IMR-90 (cell line): Measurements from ENCODE around the gene IRS2. TPM values are rescaled to one million over a fixed set of nuclear protein-coding genes. Genes with fewer than 3 reads are reported as not detected.

Experiments
- ATAC-seq: fragments of 200-7000 bp; cut with Tn5 transposase; 2 replicates; pipeline ENCODE4 v1.9.1; 2020; ENCODE audit warnings: low read depth, mild to moderate bottlenecking, moderate library complexity
- BruUV-seq: library from RNA; stranded (reverse); fragments of 400-500 nt; replicated peaks from 2 replicates; lab custom pipeline; 2021; lab: Mats Ljungman, UMichigan
- CTCF ChIA-PET: fragments of 300-600 bp; formaldehyde crosslinking; extraction: SDS; loops from one replicate; lab custom pipeline; 2021; ENCODE audit warnings: antibody characterized with exemption; lab: Yijun Ruan, JAX
- POLR2A ChIA-PET: fragments of 300-600 bp; sonication (Branson Sonifier 250); formaldehyde crosslinking; loops from one replicate; lab custom pipeline; 2022; ENCODE audit warnings: antibody characterized with exemption; ENCODE audit not compliant: unreplicated experiment; lab: Charles Lee
- DNase-seq: peaks from one replicate; pipeline ENCODE4 v3.0.0; 2013
- H2AFZ ChIP-seq: replicated peaks from 2 replicates; pipeline ENCODE3; 2013; ENCODE audit warnings: low read length, mild to moderate bottlenecking; ENCODE audit not compliant: poor library complexity
- H2AK5ac ChIP-seq: 2 replicates; pipeline ENCODE4 v1.6.1; 2013; ENCODE audit warnings: low read depth, low read length, inconsistent platforms
- H2AK9ac ChIP-seq: replicated peaks from 2 replicates; pipeline ENCODE3; 2013; ENCODE audit warnings: mild to moderate bottlenecking, low read depth, low read length, moderate library complexity; ENCODE audit not compliant: poor library complexity
- H2BK120ac ChIP-seq: 2 replicates; pipeline ENCODE4 v1.6.1; 2013; ENCODE audit warnings: low read depth, low read length, inconsistent platforms
- H2BK15ac ChIP-seq: 3 replicates; pipeline ENCODE4 v1.6.1; 2013; ENCODE audit warnings: low read depth, low read length, inconsistent platforms
- H2BK20ac ChIP-seq: 2 replicates; pipeline ENCODE4 v1.6.1; 2013; ENCODE audit warnings: low read depth, mild to moderate bottlenecking, inconsistent platforms, low read length, moderate library complexity
- H2BK5ac ChIP-seq: 2 replicates; pipeline ENCODE4 v1.6.1; 2013; ENCODE audit warnings: mild to moderate bottlenecking, low read depth, low read length, inconsistent platforms; ENCODE audit not compliant: poor library complexity, severe bottlenecking
- H3K14ac ChIP-seq: replicated peaks from 2 replicates; pipeline ENCODE4 v1.6.1; 2013; ENCODE audit warnings: low read depth, low read length, inconsistent platforms
- H3K18ac ChIP-seq: 2 replicates; pipeline ENCODE4 v1.6.1; 2013; ENCODE audit warnings: low read depth, low read length, control low read depth
- H3K23ac ChIP-seq: 2 replicates; pipeline ENCODE4 v1.6.1; 2013; ENCODE audit warnings: low read depth, low read length, inconsistent platforms
- H3K27ac ChIP-seq: 2 replicates; pipeline ENCODE4 v1.5.1; 2013; ENCODE audit warnings: mild to moderate bottlenecking, control low read depth, low read length; ENCODE audit not compliant: insufficient read depth
- H3K27me3 ChIP-seq: 2 replicates; pipeline ENCODE4 v1.6.1; 2013; ENCODE audit warnings: low read length; ENCODE audit not compliant: control insufficient read depth, insufficient read depth
- H3K36me3 ChIP-seq: 2 replicates; pipeline ENCODE4 v1.6.1; 2013; ENCODE audit warnings: low read length, mixed read lengths; ENCODE audit not compliant: control insufficient read depth, insufficient read depth
- H3K4ac ChIP-seq: 2 replicates; pipeline ENCODE4 v1.6.1; 2013; ENCODE audit warnings: low read depth, low read length, inconsistent platforms
- H3K4me1 ChIP-seq: 2 replicates; pipeline ENCODE4 v1.6.1; 2013; ENCODE audit warnings: low read length, mixed read lengths; ENCODE audit not compliant: control insufficient read depth, insufficient read depth
- H3K4me2 ChIP-seq: 2 replicates; pipeline ENCODE4 v1.6.1; 2013; ENCODE audit warnings: low read depth, mild to moderate bottlenecking, control low read depth, low read length, moderate library complexity
- H3K4me3 ChIP-seq: 2 replicates; pipeline ENCODE4 v1.5.1; 2013; ENCODE audit warnings: low read depth, mild to moderate bottlenecking, control low read depth, low read length, moderate library complexity; ENCODE audit not compliant: insufficient read depth
- H3K56ac ChIP-seq: 2 replicates; pipeline ENCODE4 v1.6.1; 2013; ENCODE audit warnings: low read length, inconsistent platforms; ENCODE audit not compliant: insufficient read depth; ENCODE audit errors: extremely low read depth
- H3K79me1 ChIP-seq, 2 experiments: 2 replicates each; pipeline ENCODE4 v1.6.1; 2013; ENCODE audit warnings: low read length in 2 of 2, inconsistent platforms in 1 of 2, low read depth in 1 of 2
- H3K9ac ChIP-seq: 2 replicates; pipeline ENCODE4 v1.6.1; 2013; ENCODE audit warnings: low read depth, low read length, control low read depth
- H3K9me1 ChIP-seq: 2 replicates; pipeline ENCODE4 v1.6.1; 2013; ENCODE audit warnings: low read length, inconsistent platforms; ENCODE audit not compliant: insufficient read depth
- H3K9me3 ChIP-seq: 2 replicates; pipeline ENCODE4 v1.6.1; 2013; ENCODE audit warnings: low read length; ENCODE audit not compliant: control insufficient read depth, insufficient read depth
- H4K20me1 ChIP-seq: 2 replicates; pipeline ENCODE4 v1.6.1; 2013; ENCODE audit warnings: low read length, inconsistent platforms; ENCODE audit not compliant: insufficient read depth
- H4K5ac ChIP-seq: 2 replicates; pipeline ENCODE4 v1.6.1; 2013; ENCODE audit warnings: mild to moderate bottlenecking, low read depth, low read length, control low read depth
- H4K8ac ChIP-seq, 2 experiments: 2 replicates each; pipeline ENCODE4 v1.6.1; 2013; ENCODE audit warnings: low read depth in 2 of 2, low read length in 2 of 2, control low read depth in 1 of 2, inconsistent platforms in 1 of 2
- H4K91ac ChIP-seq: 2 replicates; pipeline ENCODE4 v1.6.1; 2013; ENCODE audit warnings: low read depth, low read length, inconsistent platforms; ENCODE audit not compliant: insufficient read depth
- BHLHE40 ChIP-seq: fragments of 150-350 bp; IDR thresholded peaks from 2 replicates; pipeline ENCODE4 v1.6.1; 2016; ENCODE audit warnings: mild to moderate bottlenecking, low read depth, low read length
- CEBPB ChIP-seq: IDR thresholded peaks from 2 replicates; pipeline ENCODE4 v1.6.1; 2012; ENCODE audit warnings: low read depth, low read length, improper control_type of control experiment
- CHD1 ChIP-seq: IDR thresholded peaks from 2 replicates; pipeline ENCODE4 v1.6.1; 2012; ENCODE audit warnings: low read depth, low read length, improper control_type of control experiment
- CTCF ChIP-seq: conservative IDR thresholded peaks from 2 replicates; pipeline ENCODE4 v1.5.1; 2012; ENCODE audit warnings: mild to moderate bottlenecking, low read depth, low read length, improper control_type of control experiment
- ELK1 ChIP-seq: fragments of 150-350 bp; IDR thresholded peaks from 2 replicates; pipeline ENCODE4 v1.6.1; 2016; ENCODE audit warnings: low read depth, mild to moderate bottlenecking, low read length, moderate library complexity, borderline replicate concordance
- FOS ChIP-seq: fragments of 150-350 bp; IDR thresholded peaks from 2 replicates; pipeline ENCODE4 v1.6.1; 2016; ENCODE audit warnings: low read depth, low read length
- MAFK ChIP-seq: IDR thresholded peaks from 2 replicates; pipeline ENCODE4 v1.6.1; 2012; ENCODE audit warnings: low read depth, low read length, improper control_type of control experiment
- MAZ ChIP-seq: IDR thresholded peaks from 2 replicates; pipeline ENCODE4 v1.6.1; 2012; ENCODE audit warnings: low read depth, mild to moderate bottlenecking, low read length, improper control_type of control experiment, moderate library complexity, borderline replicate concordance
- MXI1 ChIP-seq: IDR thresholded peaks from 2 replicates; pipeline ENCODE4 v1.6.1; 2012; ENCODE audit warnings: low read depth, mild to moderate bottlenecking, low read length, moderate library complexity, borderline replicate concordance
- NFE2L2 ChIP-seq: fragments of 150-350 bp; IDR thresholded peaks from 2 replicates; pipeline ENCODE4 v1.6.1; 2016; ENCODE audit warnings: low read depth, mild to moderate bottlenecking, low read length
- POLR2A ChIP-seq: IDR thresholded peaks from 2 replicates; pipeline ENCODE4 v1.6.1; 2012; ENCODE audit warnings: mild to moderate bottlenecking, low read depth, low read length
- RAD21 ChIP-seq: IDR thresholded peaks from 2 replicates; pipeline ENCODE4 v1.6.1; 2012; ENCODE audit warnings: low read length, improper control_type of control experiment
- RCOR1 ChIP-seq: IDR thresholded peaks from 2 replicates; pipeline ENCODE4 v1.6.1; 2012; ENCODE audit warnings: mild to moderate bottlenecking, low read length, improper control_type of control experiment; ENCODE audit not compliant: insufficient replicate concordance
- RFX5 ChIP-seq: IDR thresholded peaks from 2 replicates; pipeline ENCODE4 v1.8.0; 2012; ENCODE audit warnings: low read depth, mild to moderate bottlenecking, low read length, moderate library complexity
- SMC3 ChIP-seq: fragments of 150-350 bp; IDR thresholded peaks from 2 replicates; pipeline ENCODE4 v1.6.1; 2016; ENCODE audit warnings: low read depth, mild to moderate bottlenecking, antibody characterized with exemption, low read length, moderate library complexity
- USF2 ChIP-seq: fragments of 150-350 bp; IDR thresholded peaks from 2 replicates; pipeline ENCODE4 v1.6.1; 2017; ENCODE audit warnings: mild to moderate bottlenecking, antibody characterized with exemption, low read length, low read depth
- WGBS, 2 experiments: methylation state at CpG; one replicate each; pipeline versions ENCODE4 v1.1.5 to v1.1.7; 2013; ENCODE audit warnings: missing lambda C conversion rate in 2 of 2; ENCODE audit not compliant: insufficient read length in 1 of 2; ENCODE audit errors: extremely low coverage in 2 of 2; 5-methylcytosine and 5-hydroxymethylcytosine counted together
- dilution Hi-C: fragments of 300-500 bp; cut with HindIII; formaldehyde crosslinking; loops from one replicate; pipeline ENCODE4 v1.14.3; 2018; ENCODE audit warnings: low sequenced_read_pairs; ENCODE audit not compliant: unreplicated experiment
- in situ Hi-C: fragments of 300-500 bp; cut with MboI; formaldehyde crosslinking; loops from 3 replicates; pipeline ENCODE4 v1.14.3; 2019; ENCODE audit warnings: low sequenced_read_pairs, inconsistent platforms, mixed read lengths
- intact Hi-C: fragments of 100-400 bp; cut with micrococcal nuclease; formaldehyde crosslinking; loops from 2 replicates; pipeline ENCODE4 v1.10.0; 2022
- polyA plus RNA-seq, 3 experiments: library from polyadenylated mRNA; depleted of rRNA; stranded (reverse); fragments of >200 nt; gene quantifications; 2 replicates each; pipeline ENCODE4 v1.2.3, GENCODE V29; 2012; ENCODE audit warnings: low replicate concordance in 1 of 3
- total RNA-seq: library from RNA; depleted of rRNA; stranded (reverse); fragments of >200 nt; gene quantifications from 2 replicates; pipeline ENCODE4 v1.2.3, GENCODE V29; 2012

IRS2 gene
- total and polyA plus RNA-seq, 2 of the 4 experiments (the other 2 are of a cell fraction) = 0.36 to 1.4 TPM

- H2AK9ac ChIP-seq = no peak overlapping the region
- H2BK20ac ChIP-seq = no peak overlapping the region
- H3K27me3 ChIP-seq = no peaks in the 10 kb centered on the region
- no peaks in the 10 kb centered on the region for H3K9me3 ChIP-seq
- 0 out of 2 replicates have a peak, but pooled peaks cover 3% of the 10 kb centered on the region for H3K9me1 ChIP-seq
- H3K4me3 ChIP-seq = no peak overlapping the region
- peaks cover 3% of the 10 kb centered on the region for H3K4me1 ChIP-seq
- H3K36me3 ChIP-seq = peaks cover 11% of the 10 kb centered on the region
- no peak overlapping the region for H3K14ac ChIP-seq
- no peak overlapping the region for H4K5ac ChIP-seq
- intact Hi-C loops = no loop called here
- no TSS peak for BruUV-seq
- no peak overlapping the region for H3K4ac ChIP-seq
- peaks cover 31% of the 10 kb centered on the region for H4K20me1 ChIP-seq
- in situ Hi-C loops = loop anchor here (10.0 kb wide), 1 partner anchor 808 kb away; no protein-coding TSS in a partner anchor
- no peak overlapping the region for H2AK5ac ChIP-seq
- H4K91ac ChIP-seq = no peak overlapping the region
- no peak overlapping the region for H3K9ac ChIP-seq
- H3K18ac ChIP-seq = no peak overlapping the region
- peaks cover 27 to 45% of the 10 kb centered on the region in 2 experiments for H3K79me1 ChIP-seq
- H3K4me2 ChIP-seq = no peak overlapping the region
- no peak overlapping the region for H3K23ac ChIP-seq
- H2BK5ac ChIP-seq = no peak overlapping the region
- H2BK15ac ChIP-seq = no peak overlapping the region
- no peak overlapping the region for H3K27ac ChIP-seq
- ATAC-seq = no peak
- no peak overlapping the region for H4K8ac ChIP-seq
- WGBS, 2 experiments = no CpG with 5 or more reads among the region's 6 CpGs
- ChIA-PET CTCF (no interaction called here), POLR2A (no interaction called here)
- TF ChIP-seq SMC3 (no peak), FOS (no peak), MXI1 (no peak), ELK1 (no peak), RAD21 (no peak), RCOR1 (no peak), MAZ (no peak), CTCF (no peak), CHD1 (no peak), MAFK (no peak), RFX5 (no peak), NFE2L2 (no peak), USF2 (no peak), POLR2A (no peak), BHLHE40 (no peak), CEBPB (no peak)
- H2AFZ ChIP-seq = no peak overlapping the region
- DNase-seq = no peak
- dilution Hi-C loops = no loop called here
- no peak overlapping the region for H3K56ac ChIP-seq
- H2BK120ac ChIP-seq = no peak overlapping the region
These were observed 13.1 kb downstream of the IRS2 start for GRCh38 chr13:109773276-109773675.
